Lower leg skin (tissue), 4 donors: ENCODE results near the gene CADM1. TPM values are rescaled to one million over a fixed set of nuclear protein-coding genes. Genes with fewer than 3 reads are reported as not detected.

Experiments
- DNase-seq, 2 donors: peaks; one replicate each; pipeline ENCODE4 v3.0.0-alpha.2; 2019; ENCODE audit warnings: low spot score in 2 of 2
- H3K4me3 ChIP-seq: fragments of 200-600 bp; sonication (generic); 2 replicates; pipeline ENCODE4 v1.5.1; 2017; ENCODE audit warnings: mild to moderate bottlenecking, low read depth; ENCODE audit not compliant: poor library complexity, severe bottlenecking
- CTCF ChIP-seq, 3 donors: fragments of 450-650 bp; IDR thresholded peaks; one replicate each; pipeline ENCODE4 v1.5.1; 2016; ENCODE audit warnings: antibody characterized with exemption in 3 of 3, mild to moderate bottlenecking in 3 of 3, moderate library complexity in 2 of 3
- POLR2A ChIP-seq, 2 donors: fragments of 450-650 bp; IDR thresholded peaks; one replicate each; pipeline ENCODE4 v1.6.1; 2016 to 2017; ENCODE audit warnings: antibody characterized with exemption in 2 of 2, mild to moderate bottlenecking in 1 of 2, moderate library complexity in 1 of 2
- WGBS, 2 donors: methylation state at CpG; one replicate each; pipeline ENCODE4 v1.1.5; 2018; 5-methylcytosine and 5-hydroxymethylcytosine counted together
- intact Hi-C: fragments of 100-400 bp; cut with DNase I; formaldehyde crosslinking; loops from one replicate; pipeline ENCODE4 v1.15.0; 2023; ENCODE audit warnings: low total_unique reads
- total RNA-seq, 4 donors: library from RNA; depleted of rRNA; stranded (reverse); fragments of >200 nt; gene quantifications; one replicate each; pipeline ENCODE4 v1.1.0, GENCODE V29; 2016

Gene CADM1
- total RNA-seq, 4 donors from 2014 or later: 9.4 to 21.4 (median 11.8) TPM

- intact Hi-C loops: no loop called here
- no peak overlapping the region for H3K4me3 ChIP-seq
- no peak for TF ChIP-seq POLR2A (IDR thresholded peaks at IDR 0.05)
- TF ChIP-seq CTCF (IDR thresholded peaks at IDR 0.05): no peak
- no peak for DNase-seq
- WGBS, 2 donors: 81 to 86% methylated on average over 4 of the region's 4 CpGs
Measured at GRCh38 chr11:115224551-115224950, 279.7 kb downstream of the CADM1 start.

GRCh38 chr11:115222863-115223530 lies 281.2 kb downstream of the CADM1 start:
- 89 to 91% methylated on average over 5 of the region's 5 CpGs for WGBS, 2 donors
- DNase-seq: no peak
- intact Hi-C loops: no loop called here
- TF ChIP-seq POLR2A (IDR thresholded peaks at IDR 0.05) (no peak), CTCF (IDR thresholded peaks at IDR 0.05) (no peak)
- H3K4me3 ChIP-seq: no peak overlapping the region

- TF ChIP-seq POLR2A (IDR thresholded peaks at IDR 0.05) (no peak), CTCF (IDR thresholded peaks at IDR 0.05) (no peak)
- DNase-seq: no peak
- H3K4me3 ChIP-seq: no peak overlapping the region
- intact Hi-C loops: no loop called here
- WGBS, 2 donors: 57 to 72% methylated on average over 5 of the region's 5 CpGs
Measured at GRCh38 chr11:115222218-115222862, 281.9 kb downstream of the CADM1 start.

GRCh38 chr11:115221461-115222069 lies 282.6 kb downstream of the CADM1 start:
- no peak for TF ChIP-seq CTCF (IDR thresholded peaks at IDR 0.05)
- no peak for TF ChIP-seq POLR2A (IDR thresholded peaks at IDR 0.05)
- WGBS, 2 donors: 68 to 86% methylated on average over 2 of the region's 2 CpGs
- intact Hi-C loops: no loop called here
- no peak for DNase-seq
- no peak overlapping the region for H3K4me3 ChIP-seq

GRCh38 chr11:115220911-115221310 lies 283.3 kb downstream of the CADM1 start:
- no peak overlapping the region for H3K4me3 ChIP-seq
- TF ChIP-seq POLR2A (IDR thresholded peaks at IDR 0.05) (no peak), CTCF (IDR thresholded peaks at IDR 0.05) (no peak)
- intact Hi-C loops: no loop called here
- 80 to 86% methylated on average over 4 of the region's 4 CpGs for WGBS, 2 donors
- no peak for DNase-seq
